Body of pancreas (tissue), 4 donors: Measurements from ENCODE around the gene GPR3. TPM values are rescaled to one million over a fixed set of nuclear protein-coding genes. Genes with fewer than 3 reads are reported as not detected.
"Not testable (repeated sequence)": the region's sequence is repeated elsewhere in the genome, so short reads cannot be mapped to it uniquely, and the experiment has no call there.

Experiments used
- ATAC-seq: fragments of 150-250 bp; one replicate; pipeline ENCODE4 v1.9.1; 2016
- DNase-seq, 4 donors: peaks; one replicate each; pipeline ENCODE4 v3.0.0-alpha.2; 2019
- H3K27ac ChIP-seq, 4 donors: fragments of 200-600 bp; sonication (generic); 1 replicate in 3 of 4; 2 replicates in 1 of 4; pipeline versions ENCODE4 v1.5.1 to v1.6.1; 2016 to 2019; ENCODE audit warnings: mild to moderate bottlenecking in 1 of 4, mixed read lengths in 1 of 4, moderate library complexity in 1 of 4
- H3K27me3 ChIP-seq, 2 donors: fragments of 200-600 bp; sonication (generic); one replicate each; pipeline ENCODE4 v1.6.0; 2016; ENCODE audit warnings: mild to moderate bottlenecking in 1 of 2
- H3K36me3 ChIP-seq, 2 donors: fragments of 200-600 bp; sonication (generic); replicated peaks in 1 of 2; 2 replicates each; pipeline ENCODE4 v1.5.1; 2016; ENCODE audit warnings: low read depth in 2 of 2; ENCODE audit not compliant: insufficient read depth in 1 of 2
- H3K4me1 ChIP-seq: fragments of 200-600 bp; sonication (generic); one replicate; pipeline ENCODE4 v1.6.0; 2016
- H3K4me3 ChIP-seq, 2 donors: fragments of 200-600 bp; sonication (generic); 1 replicate in 1 of 2; 2 replicates in 1 of 2; pipeline ENCODE4 v1.5.1; 2016 to 2019
- H3K9me3 ChIP-seq, 3 donors: fragments of 200-600 bp; sonication (generic); 1 replicate in 2 of 3; 2 replicates in 1 of 3; pipeline ENCODE4 v1.5.1; 2016
- CTCF ChIP-seq, 7 experiments: fragments of 450-650 bp in 4 of 7; fragments of 200-600 bp in 3 of 7; sonication (generic) in 3 of 7; IDR thresholded peaks; one replicate each; pipeline ENCODE4 v1.5.1; 2016 to 2019; ENCODE audit warnings: antibody characterized with exemption in 7 of 7
- POLR2A ChIP-seq, 3 donors: fragments of 450-650 bp; IDR thresholded peaks; one replicate each; pipeline ENCODE4 v1.6.1; 2016; ENCODE audit warnings: antibody characterized with exemption in 3 of 3, mild to moderate bottlenecking in 2 of 3
- WGBS, 2 donors: methylation state at CpG; one replicate each; pipeline ENCODE4 v1.1.5; 2017; 5-methylcytosine and 5-hydroxymethylcytosine counted together
- intact Hi-C: fragments of 100-400 bp; cut with DNase I; formaldehyde crosslinking; loops from one replicate; pipeline ENCODE4 v1.15.1; 2023
- total RNA-seq, 2 donors: library from RNA; depleted of rRNA; stranded (reverse); fragments of >200 nt; gene quantifications; one replicate each; pipeline ENCODE4 v1.1.0, GENCODE V29; 2016

GPR3 gene
- total RNA-seq, 2 donors from 2014 or later = not detected

DNA sequence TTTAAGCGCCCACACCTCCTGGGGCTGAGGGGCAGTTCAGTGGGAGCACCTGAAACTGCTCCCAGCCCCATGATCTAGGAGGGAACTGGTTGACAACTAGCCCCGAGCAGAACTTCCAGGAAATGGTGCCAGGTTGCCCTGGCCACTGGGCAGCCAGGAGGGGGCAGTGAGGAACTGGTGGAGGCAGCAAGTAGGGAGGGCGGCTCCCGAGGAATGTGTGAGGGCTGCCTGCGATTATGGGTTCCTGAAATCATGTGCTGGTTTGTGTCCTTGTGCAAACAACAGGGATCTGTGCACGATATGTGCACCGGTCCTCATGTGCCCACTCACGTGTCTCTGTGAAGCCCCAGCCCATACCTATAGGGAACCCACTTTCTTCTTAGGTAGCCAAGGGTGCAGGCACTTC, 9.9 kb downstream of the GPR3 start:
- Histone ChIP-seq H3K4me1 (peaks cover 10% of the 10 kb centered on the region), H3K36me3 (peaks cover 0 to 4% of the 10 kb centered on the region in 2 donors), H3K9me3 (no peaks in the 10 kb centered on the region), H3K4me3 (no peak overlapping the region), H3K27ac (peak overlapping the region in 3 of 4 donors; percentile 20 to 55 (median 51)), H3K27me3 (no peaks in the 10 kb centered on the region)
- DNase-seq = peak; percentile 75 to 83 (median 80)
- intact Hi-C loops = no loop called here
- peak; percentile 28 to 67 (median 60) for TF ChIP-seq CTCF (IDR thresholded peaks at IDR 0.05)
- no peak for TF ChIP-seq POLR2A (IDR thresholded peaks at IDR 0.05)
- ATAC-seq = peak; percentile 66
- WGBS, 2 donors = 15 to 80% methylated on average over 1 to 8 of the region's 8 CpGs

DNA sequence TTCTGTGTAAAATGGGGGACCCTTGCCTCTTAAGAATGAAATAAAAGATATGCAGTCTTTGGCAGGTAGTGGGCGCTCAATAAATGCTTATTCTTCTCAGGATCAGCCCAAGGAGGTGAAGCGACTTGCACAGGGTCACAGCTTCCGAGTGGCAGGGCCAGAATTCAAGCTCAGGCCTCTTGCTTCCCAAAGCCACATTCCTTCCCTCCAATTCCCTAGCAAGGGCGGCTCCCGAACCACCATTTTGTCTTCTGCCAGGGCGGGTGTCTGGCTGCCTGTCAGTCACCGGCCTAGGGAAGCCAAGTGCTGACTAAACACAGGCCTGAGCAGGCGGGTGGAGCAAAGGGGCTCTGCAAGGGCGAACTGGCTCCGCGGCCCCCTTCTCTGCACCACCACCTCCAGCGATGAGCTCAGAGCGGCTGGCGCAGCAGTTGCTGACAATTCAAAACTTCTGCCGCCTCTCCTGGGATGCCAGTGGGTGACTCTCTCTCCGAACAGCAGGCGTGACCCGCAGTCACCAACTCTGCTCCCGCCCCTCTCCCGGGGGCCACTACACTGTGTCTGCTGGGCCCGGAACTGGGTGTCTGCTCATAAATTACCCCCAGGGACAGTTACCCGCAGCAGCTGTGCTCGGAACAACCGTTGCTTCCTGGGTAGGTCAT, 10.8 kb downstream of the GPR3 start:
- Histone ChIP-seq H3K27me3 (no peaks in the 10 kb centered on the region), H3K27ac (peak overlapping the region in 3 of 4 donors; percentile 20 to 55 (median 51)), H3K4me1 (peaks cover 10% of the 10 kb centered on the region), H3K9me3 (no peaks in the 10 kb centered on the region), H3K36me3 (peaks cover 0 to 10% of the 10 kb centered on the region in 2 donors), H3K4me3 (no peak overlapping the region)
- TF ChIP-seq CTCF (IDR thresholded peaks at IDR 0.05) = peak in 1 of 7 experiments; percentile 14
- no peak for TF ChIP-seq POLR2A (IDR thresholded peaks at IDR 0.05)
- intact Hi-C loops = no loop called here
- peak in 3 of 4 donors; percentile 28 to 46 (median 34) for DNase-seq
- no peak for ATAC-seq
- WGBS, 2 donors = 59 to 82% methylated on average over 16 to 24 of the region's 24 CpGs

DNA sequence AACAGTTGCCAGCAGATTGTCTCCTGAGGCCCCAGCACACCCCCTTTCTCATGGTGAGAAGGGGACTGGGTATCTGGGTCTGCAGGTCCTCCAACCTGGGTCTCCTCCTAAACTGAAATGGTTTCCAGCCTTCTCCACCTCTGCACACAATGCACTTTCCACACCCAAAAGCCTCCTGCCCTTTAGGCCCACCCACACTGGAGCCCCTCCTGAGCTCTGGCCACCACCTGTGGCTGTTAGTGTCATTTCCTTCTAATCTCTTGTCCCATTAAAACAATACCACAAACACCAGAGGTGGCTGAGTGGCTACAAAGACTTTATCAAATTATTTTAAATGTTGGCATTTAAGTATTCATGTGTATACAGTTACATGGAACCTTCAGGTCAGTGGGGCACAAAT, 11.5 kb downstream of the GPR3 start:
- intact Hi-C loops = no loop called here

DNA sequence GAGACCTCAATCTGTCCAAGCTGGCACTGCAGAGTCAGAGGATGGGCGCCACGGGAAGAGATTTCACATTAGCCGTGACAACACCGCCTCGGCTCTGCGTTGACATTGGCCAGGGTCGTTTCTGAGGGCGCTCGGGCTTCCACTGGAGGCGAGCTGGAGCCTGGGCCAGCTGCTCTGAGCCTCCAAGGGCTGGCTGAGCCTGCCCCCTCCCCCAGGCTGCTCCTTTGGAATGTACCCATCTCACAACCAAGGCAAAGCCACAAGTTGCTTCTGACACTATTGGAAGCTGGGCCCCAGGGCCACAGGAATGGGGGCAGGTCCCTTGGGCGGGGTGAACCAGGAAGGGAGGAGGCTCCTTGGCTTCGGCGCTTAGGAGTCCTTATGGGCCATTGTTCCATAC, 12.7 kb downstream of the GPR3 start:
- Histone ChIP-seq H3K4me3 (no peak overlapping the region), H3K27ac (peak overlapping the region in 2 of 4 donors; percentile 2 to 16), H3K4me1 (peaks cover 10% of the 10 kb centered on the region), H3K9me3 (no peaks in the 10 kb centered on the region), H3K27me3 (no peaks in the 10 kb centered on the region), H3K36me3 (peaks cover 2 to 13% of the 10 kb centered on the region in 2 donors)
- intact Hi-C loops = no loop called here
- TF ChIP-seq CTCF (IDR thresholded peaks at IDR 0.05) (no peak), POLR2A (IDR thresholded peaks at IDR 0.05) (no peak)
- DNase-seq = peak in 1 of 4 donors; percentile 27
- 65 to 88% methylated on average over 2 to 13 of the region's 13 CpGs for WGBS, 2 donors
- no peak for ATAC-seq

More for the DNA sequence above, 11.5 kb downstream of the GPR3 start:
- H3K27me3 ChIP-seq = no peaks in the 10 kb centered on the region
- TF ChIP-seq CTCF (IDR thresholded peaks at IDR 0.05) = no peak
- no peak for TF ChIP-seq POLR2A (IDR thresholded peaks at IDR 0.05)
- H3K36me3 ChIP-seq = peaks cover 0 to 10% of the 10 kb centered on the region in 2 donors
- no peaks in the 10 kb centered on the region for H3K9me3 ChIP-seq
- ATAC-seq = no peak
- H3K4me3 ChIP-seq = no peak overlapping the region
- H3K27ac ChIP-seq = peak overlapping the region in 1 of 4 donors; percentile 15
- peaks cover 10% of the 10 kb centered on the region for H3K4me1 ChIP-seq
- no peak for DNase-seq

DNA sequence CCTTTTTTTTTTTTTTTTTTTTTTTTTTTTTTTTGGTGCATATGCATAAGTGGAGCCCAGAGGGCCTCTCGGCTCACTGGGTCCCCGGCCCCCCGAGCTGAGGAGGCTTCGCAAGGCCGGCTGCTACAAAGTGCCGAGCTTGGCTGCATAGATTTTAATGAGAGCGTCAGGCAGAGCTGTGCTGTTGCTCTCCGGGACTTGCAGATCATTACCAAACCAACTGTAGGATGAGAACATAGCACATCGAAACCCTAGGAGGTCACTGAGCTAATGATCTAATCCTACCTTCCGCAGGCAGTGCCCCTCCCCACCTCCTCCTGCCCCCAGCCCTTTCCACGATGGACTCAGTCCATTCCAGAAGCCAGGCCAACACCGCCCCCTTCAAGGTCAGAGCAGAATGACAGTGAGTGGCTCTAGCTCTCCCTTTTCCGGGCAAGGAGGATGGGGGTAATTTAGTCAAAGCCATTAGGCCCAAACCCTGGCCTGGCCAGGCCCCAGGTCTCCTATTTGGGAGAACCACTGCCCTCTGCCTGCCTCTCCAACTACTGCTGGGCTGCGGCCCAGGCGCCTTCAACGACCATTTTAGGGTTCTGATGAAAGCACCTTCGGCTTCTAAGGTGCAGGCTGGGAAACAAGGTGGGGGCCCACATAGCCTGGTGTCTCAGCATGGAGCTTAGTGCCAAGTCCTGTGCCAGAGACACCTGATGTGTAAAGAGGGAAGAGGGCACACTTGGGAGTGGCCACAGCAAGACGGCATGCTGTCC, 13.4 kb downstream of the GPR3 start:
- ATAC-seq, intact Hi-C loops, DNase-seq, H3K4me3 ChIP-seq, H3K27me3 ChIP-seq, H3K9me3 ChIP-seq: not testable (repeated sequence)
- peaks cover 9 to 20% of the 10 kb centered on the region in 2 donors for H3K36me3 ChIP-seq
- H3K4me1 ChIP-seq = peaks cover 10% of the 10 kb centered on the region
- H3K27ac ChIP-seq = peak overlapping the region in 2 of 4 donors; percentile 28 to 36
- 60 to 72% methylated on average over 6 to 16 of the region's 18 CpGs for WGBS, 2 donors
